Uterus (tissue), 4 donors: ENCODE results near the gene GAA. TPM values are rescaled to one million over a fixed set of nuclear protein-coding genes. Genes with fewer than 3 reads are reported as not detected.

Experiments
- DNase-seq, 2 donors: peaks; one replicate each; pipeline ENCODE4 v3.0.0-alpha.2; 2019 to 2020
- H3K27ac ChIP-seq, 2 donors: fragments of 200-600 bp; sonication (generic); 1 replicate in 1 of 2; 2 replicates in 1 of 2; pipeline ENCODE4 v1.5.1; 2016 to 2018
- H3K27me3 ChIP-seq, 2 donors: fragments of 200-600 bp; sonication (generic); one replicate each; pipeline ENCODE4 v1.5.1; 2018 to 2019; ENCODE audit warnings: control low read depth in 1 of 2
- H3K36me3 ChIP-seq, 2 donors: fragments of 200-600 bp; sonication (generic); one replicate each; pipeline ENCODE4 v1.5.1; 2019; ENCODE audit warnings: control low read depth in 1 of 2
- H3K4me1 ChIP-seq, 2 donors: fragments of 200-600 bp; sonication (generic); one replicate each; pipeline ENCODE4 v1.5.1; 2018 to 2019; ENCODE audit warnings: control low read depth in 1 of 2
- H3K4me3 ChIP-seq, 2 donors: fragments of 200-600 bp; sonication (generic); 1 replicate in 1 of 2; 2 replicates in 1 of 2; pipeline ENCODE4 v1.5.1; 2018 to 2019; ENCODE audit warnings: mild to moderate bottlenecking in 1 of 2
- H3K9me3 ChIP-seq, 2 donors: fragments of 200-600 bp; sonication (generic); one replicate each; pipeline ENCODE4 v1.5.1; 2019; ENCODE audit warnings: control low read depth in 1 of 2
- CTCF ChIP-seq, 4 experiments: fragments of 200-600 bp in 2 of 4; fragments of 450-650 bp in 2 of 4; sonication (generic) in 2 of 4; IDR thresholded peaks; one replicate each; pipeline ENCODE4 v1.5.1; 2016 to 2019; ENCODE audit warnings: antibody characterized with exemption in 4 of 4, mild to moderate bottlenecking in 2 of 4, moderate library complexity in 1 of 4
- POLR2A ChIP-seq, 2 donors: fragments of 450-650 bp; IDR thresholded peaks; one replicate each; pipeline ENCODE4 v1.6.1; 2016; ENCODE audit warnings: antibody characterized with exemption in 2 of 2, mild to moderate bottlenecking in 1 of 2, moderate library complexity in 1 of 2
- intact Hi-C: fragments of 100-400 bp; cut with DNase I; formaldehyde crosslinking; loops from one replicate; pipeline ENCODE4 v1.15.1; 2023; ENCODE audit warnings: low total_unique reads
- total RNA-seq, 4 donors: library from RNA; depleted of rRNA in 3 of 4; stranded (reverse); fragments of >200 nt in 3 of 4; gene quantifications; one replicate each; pipeline versions ENCODE4 v1.1.0 to v1.2.4, GENCODE V29; 2014 to 2023
- donor health status: DM: yes; HTN: yes; CAD: no.

Gene GAA
- total RNA-seq, 4 donors from 2014 or later = 23.1 to 48.3 (median 35.6) TPM

GRCh38 chr17:80111702-80112470 is 10.5 kb downstream of the GAA start:
- TF ChIP-seq CTCF (IDR thresholded peaks at IDR 0.05) = no peak
- no peak for TF ChIP-seq POLR2A (IDR thresholded peaks at IDR 0.05)
- no peaks in the 10 kb centered on the region for H3K4me1 ChIP-seq
- H3K9me3 ChIP-seq = no peaks in the 10 kb centered on the region
- H3K27ac ChIP-seq = no peak overlapping the region
- DNase-seq = no peak
- H3K27me3 ChIP-seq = no peaks in the 10 kb centered on the region
- intact Hi-C loops = no loop called here
- no peak overlapping the region for H3K4me3 ChIP-seq
- no peaks in the 10 kb centered on the region for H3K36me3 ChIP-seq

GRCh38 chr17:80112471-80113032 is 11.2 kb downstream of the GAA start:
- TF ChIP-seq POLR2A (IDR thresholded peaks at IDR 0.05) (no peak), CTCF (IDR thresholded peaks at IDR 0.05) (no peak)

GRCh38 chr17:80113033-80113484 is 11.7 kb downstream of the GAA start:
- Histone ChIP-seq H3K27me3 (no peaks in the 10 kb centered on the region), H3K4me3 (no peak overlapping the region), H3K27ac (no peak overlapping the region), H3K4me1 (no peaks in the 10 kb centered on the region), H3K36me3 (no peaks in the 10 kb centered on the region), H3K9me3 (no peaks in the 10 kb centered on the region)
- intact Hi-C loops = no loop called here
- TF ChIP-seq CTCF (IDR thresholded peaks at IDR 0.05) = no peak
- TF ChIP-seq POLR2A (IDR thresholded peaks at IDR 0.05) = no peak
- DNase-seq = no peak

More at GRCh38 chr17:80112471-80113032, 11.2 kb downstream of the GAA start:
- H3K27me3 ChIP-seq = no peaks in the 10 kb centered on the region
- no peaks in the 10 kb centered on the region for H3K4me1 ChIP-seq
- H3K36me3 ChIP-seq = no peaks in the 10 kb centered on the region
- no peak for DNase-seq
- H3K4me3 ChIP-seq = no peak overlapping the region
- no peaks in the 10 kb centered on the region for H3K9me3 ChIP-seq
- intact Hi-C loops = no loop called here
- H3K27ac ChIP-seq = no peak overlapping the region

GRCh38 chr17:80114758-80115157 is 13.4 kb downstream of the GAA start:
- no peak overlapping the region for H3K4me3 ChIP-seq
- no peaks in the 10 kb centered on the region for H3K36me3 ChIP-seq
- H3K27ac ChIP-seq = no peak overlapping the region
- no peak for TF ChIP-seq CTCF (IDR thresholded peaks at IDR 0.05)
- TF ChIP-seq POLR2A (IDR thresholded peaks at IDR 0.05) = no peak
- no peak for DNase-seq
- intact Hi-C loops = no loop called here
- no peaks in the 10 kb centered on the region for H3K9me3 ChIP-seq
- H3K27me3 ChIP-seq = no peaks in the 10 kb centered on the region
- no peaks in the 10 kb centered on the region for H3K4me1 ChIP-seq

- no peak overlapping the region for H3K27ac ChIP-seq
- no peaks in the 10 kb centered on the region for H3K9me3 ChIP-seq
- H3K27me3 ChIP-seq = no peaks in the 10 kb centered on the region
- no peak overlapping the region for H3K4me3 ChIP-seq
- TF ChIP-seq POLR2A (IDR thresholded peaks at IDR 0.05) (no peak), CTCF (IDR thresholded peaks at IDR 0.05) (no peak)
- H3K4me1 ChIP-seq = no peaks in the 10 kb centered on the region
- intact Hi-C loops = no loop called here
- H3K36me3 ChIP-seq = no peaks in the 10 kb centered on the region
- DNase-seq = no peak
Measured at GRCh38 chr17:80115159-80115558, 13.8 kb downstream of the GAA start.
